OCI-LY3 (cell line): ENCODE results near the gene ECI2.
A peak's percentile ranks its signal among the peaks of the same experiment; 100 is the strongest.

Source experiments
- H2AFZ ChIP-seq: fragments of 200-600, 300-600 bp; shearing (Covaris generic); 2 replicates; pipeline ENCODE4 v1.6.0; 2014; ENCODE audit warnings: antibody characterized with exemption, low read depth, low read length
- H3K27ac ChIP-seq: fragments of 200-600, 300-600 bp; sonication (generic); 2 replicates; pipeline ENCODE4 v1.5.1; 2014; ENCODE audit warnings: mild to moderate bottlenecking, low read length, moderate library complexity, mixed read lengths
- H3K27me3 ChIP-seq: fragments of 200-600, 300-600 bp; sonication (generic); 2 replicates; pipeline ENCODE4 v1.6.1; 2014; ENCODE audit warnings: low read depth, low read length, mixed read lengths
- H3K36me3 ChIP-seq: fragments of 200-600, 300-600 bp; sonication (generic); replicated peaks from 2 replicates; pipeline ENCODE3; 2014; ENCODE audit warnings: low read depth, low read length, mixed read lengths
- H3K4me1 ChIP-seq: fragments of 300-600, 200-600 bp; sonication (generic); 2 replicates; pipeline ENCODE4 v1.6.1; 2014; ENCODE audit warnings: low read length, mixed read lengths
- H3K4me2 ChIP-seq: fragments of 200-600, 300-600 bp; sonication (generic); 2 replicates; pipeline ENCODE4 v1.6.1; 2014; ENCODE audit warnings: low read length, mixed read lengths
- H3K4me3 ChIP-seq: fragments of 300-600, 200-600 bp; sonication (generic); 2 replicates; pipeline ENCODE4 v1.5.1; 2014; ENCODE audit warnings: antibody characterized with exemption, mild to moderate bottlenecking, low read length, moderate library complexity
- H3K79me2 ChIP-seq: fragments of 300-600, 200-600 bp; shearing (Covaris generic); 2 replicates; pipeline ENCODE4 v1.6.1; 2014; ENCODE audit warnings: mild to moderate bottlenecking, low read length, mixed read lengths
- H3K9ac ChIP-seq: fragments of 300-600, 200-600 bp; shearing (Covaris generic); 2 replicates; pipeline ENCODE4 v1.6.0; 2014; ENCODE audit warnings: mild to moderate bottlenecking, low read length, moderate library complexity
- H3K9me3 ChIP-seq: fragments of 200-600, 300-600 bp; shearing (Covaris generic); 2 replicates; pipeline ENCODE4 v1.6.1; 2014; ENCODE audit warnings: low read length, mixed read lengths; ENCODE audit not compliant: insufficient read depth
- H4K20me1 ChIP-seq: fragments of 200-600, 300-600 bp; sonication (generic); 2 replicates; pipeline ENCODE4 v1.6.1; 2016; ENCODE audit warnings: low read length, mixed read lengths; ENCODE audit not compliant: insufficient read depth
- CTCF ChIP-seq: fragments of 200-600, 300-600 bp; sonication (generic); IDR thresholded peaks from 2 replicates; pipeline ENCODE4 v1.5.1; 2014; ENCODE audit warnings: antibody characterized with exemption, low read length, low read depth
- EZH2phosphoT487 ChIP-seq: fragments of 200-600 bp; shearing (Covaris generic); IDR thresholded peaks from 2 replicates; pipeline ENCODE4 v1.6.1; 2018; ENCODE audit warnings: antibody characterized with exemption, mixed run types, low read depth

ECI2 gene

GRCh38 chr6:4159491-4159890 lies 24.1 kb upstream of the ECI2 start:
- peaks cover 5% of the 10 kb centered on the region; the same call in 1 of the 2 replicates for H3K4me1 ChIP-seq
- TF ChIP-seq EZH2phosphoT487 (no peak), CTCF (no peak)
- H3K9ac ChIP-seq, result no peak overlapping the region
- no peaks in the 10 kb centered on the region for H3K9me3 ChIP-seq
- no peak overlapping the region for H3K4me3 ChIP-seq
- no peak overlapping the region for H3K27ac ChIP-seq
- no peaks in the 10 kb centered on the region for H3K79me2 ChIP-seq
- H2AFZ ChIP-seq, result no peak overlapping the region
- H3K4me2 ChIP-seq, result no peak overlapping the region
- H3K36me3 ChIP-seq, result no peaks in the 10 kb centered on the region
- H3K27me3 ChIP-seq, result no peaks in the 10 kb centered on the region
- H4K20me1 ChIP-seq, result no peaks in the 10 kb centered on the region

- H3K9ac ChIP-seq, result no peak overlapping the region
Observed at GRCh38 chr6:4157506-4157905, 22.1 kb upstream of the ECI2 start.

GRCh38 chr6:4155848-4156466 lies 20.6 kb upstream of the ECI2 start:
- Histone ChIP-seq H4K20me1 (no peaks in the 10 kb centered on the region), H2AFZ (peak overlapping the region; percentile 84; the same call in 1 of the 2 replicates), H3K27ac (no peak overlapping the region), H3K79me2 (no peaks in the 10 kb centered on the region), H3K4me1 (peaks cover 16% of the 10 kb centered on the region), H3K9ac (0 out of 2 replicates have a peak overlapping the region, but pooled peaks have one; percentile 29), H3K4me2 (peak overlapping the region; percentile 68), H3K9me3 (no peaks in the 10 kb centered on the region), H3K36me3 (no peaks in the 10 kb centered on the region), H3K4me3 (peak overlapping the region; percentile 42), H3K27me3 (no peaks in the 10 kb centered on the region)
- TF ChIP-seq EZH2phosphoT487 (no peak), CTCF (peak; percentile 70)

More at GRCh38 chr6:4157506-4157905, 22.1 kb upstream of the ECI2 start:
- no peaks in the 10 kb centered on the region for H4K20me1 ChIP-seq
- H3K9me3 ChIP-seq, result no peaks in the 10 kb centered on the region
- no peak overlapping the region for H3K4me2 ChIP-seq
- H2AFZ ChIP-seq, result no peak overlapping the region
- H3K27me3 ChIP-seq, result no peaks in the 10 kb centered on the region
- H3K4me1 ChIP-seq, result peaks cover 16% of the 10 kb centered on the region
- H3K36me3 ChIP-seq, result no peaks in the 10 kb centered on the region
- H3K79me2 ChIP-seq, result no peaks in the 10 kb centered on the region
- H3K27ac ChIP-seq, result no peak overlapping the region
- no peak for TF ChIP-seq CTCF
- TF ChIP-seq EZH2phosphoT487, result no peak
- H3K4me3 ChIP-seq, result no peak overlapping the region

GRCh38 chr6:4153514-4153985 lies 18.2 kb upstream of the ECI2 start:
- H3K27ac ChIP-seq, result peak overlapping the region; percentile 30
- H3K4me3 ChIP-seq, result peak overlapping the region; percentile 42
- no peaks in the 10 kb centered on the region for H3K9me3 ChIP-seq
- H3K4me1 ChIP-seq, result peaks cover 16% of the 10 kb centered on the region
- no peaks in the 10 kb centered on the region for H4K20me1 ChIP-seq
- no peak overlapping the region; the same call in 1 of the 2 replicates for H3K9ac ChIP-seq
- H3K79me2 ChIP-seq, result no peaks in the 10 kb centered on the region
- no peaks in the 10 kb centered on the region for H3K36me3 ChIP-seq
- H2AFZ ChIP-seq, result peak overlapping the region; percentile 88
- H3K4me2 ChIP-seq, result peak overlapping the region; percentile 50
- TF ChIP-seq CTCF (no peak), EZH2phosphoT487 (no peak)
- H3K27me3 ChIP-seq, result no peaks in the 10 kb centered on the region
